IPS DF 6.9 (cell line): Measurements from ENCODE around the gene MYCN.

ENCODE experiments used
- DNase-seq: peaks from one replicate; pipeline ENCODE4 v3.0.0-alpha.2; 2013; ENCODE audit warnings: low read depth, low spot score
- H3K27ac ChIP-seq: one replicate; pipeline ENCODE4 v1.5.1; 2013; ENCODE audit warnings: low read length, control low read depth
- H3K27me3 ChIP-seq: 2 replicates; pipeline ENCODE4 v1.6.1; 2013; ENCODE audit warnings: mild to moderate bottlenecking, low read length; ENCODE audit not compliant: control insufficient read depth, insufficient read depth
- H3K36me3 ChIP-seq: 2 replicates; pipeline ENCODE4 v1.6.1; 2013; ENCODE audit warnings: low read length; ENCODE audit not compliant: control insufficient read depth, insufficient read depth
- H3K4me1 ChIP-seq: 2 replicates; pipeline ENCODE4 v1.6.1; 2013; ENCODE audit warnings: low read length; ENCODE audit not compliant: control insufficient read depth, insufficient read depth
- H3K4me3 ChIP-seq: 2 replicates; pipeline ENCODE4 v1.5.1; 2013; ENCODE audit warnings: mild to moderate bottlenecking, low read length
- H3K9me3 ChIP-seq: 2 replicates; pipeline ENCODE4 v1.6.1; 2013; ENCODE audit warnings: low read length, inconsistent platforms; ENCODE audit not compliant: control insufficient read depth, insufficient read depth
- WGBS: extraction: QIAGEN DNeasy Blood & Tissue Kit; methylation state at CpG from one replicate; pipeline ENCODE4 v1.1.7; 2013; ENCODE audit warnings: mixed read lengths, missing lambda C conversion rate; ENCODE audit not compliant: insufficient read length, insufficient coverage; 5-methylcytosine and 5-hydroxymethylcytosine counted together

The MYCN gene

GRCh38 chr2:15991231-15991630 lies 50.9 kb downstream of the MYCN start:
- Histone ChIP-seq H3K36me3 (no peaks in the 10 kb centered on the region), H3K27me3 (no peaks in the 10 kb centered on the region), H3K4me3 (no peak overlapping the region), H3K9me3 (no peaks in the 10 kb centered on the region), H3K4me1 (peaks cover 2% of the 10 kb centered on the region; the same call in 1 of the 2 replicates), H3K27ac (no peak overlapping the region)
- DNase-seq: no peak
- WGBS: no CpG with 5 or more reads among the region's 3 CpGs

GRCh38 chr2:15992457-15993231 lies 52.3 kb downstream of the MYCN start:
- no peak for DNase-seq
- Histone ChIP-seq H3K36me3 (no peaks in the 10 kb centered on the region), H3K4me3 (no peak overlapping the region), H3K9me3 (no peaks in the 10 kb centered on the region), H3K27ac (no peak overlapping the region), H3K27me3 (no peaks in the 10 kb centered on the region), H3K4me1 (peaks cover 2% of the 10 kb centered on the region; the same call in 1 of the 2 replicates)
- WGBS: no CpG with 5 or more reads among the region's 10 CpGs

GRCh38 chr2:15993232-15993610 lies 52.9 kb downstream of the MYCN start:
- no CpG with 5 or more reads among the region's 6 CpGs for WGBS
- no peak for DNase-seq
- Histone ChIP-seq H3K27ac (no peak overlapping the region), H3K36me3 (no peaks in the 10 kb centered on the region), H3K9me3 (no peaks in the 10 kb centered on the region), H3K4me1 (peaks cover 2% of the 10 kb centered on the region; the same call in 1 of the 2 replicates), H3K27me3 (no peaks in the 10 kb centered on the region), H3K4me3 (no peak overlapping the region)

- H3K27me3 ChIP-seq: no peaks in the 10 kb centered on the region
- H3K9me3 ChIP-seq: no peaks in the 10 kb centered on the region
- WGBS: no CpG with 5 or more reads among the region's 7 CpGs
Observed at GRCh38 chr2:15993666-15994065, 53.3 kb downstream of the MYCN start.

GRCh38 chr2:15995603-15996002 lies 55.3 kb downstream of the MYCN start:
- no peak overlapping the region for H3K4me3 ChIP-seq

More at GRCh38 chr2:15993666-15994065, 53.3 kb downstream of the MYCN start:
- Histone ChIP-seq H3K36me3 (no peaks in the 10 kb centered on the region), H3K4me3 (no peak overlapping the region), H3K4me1 (peaks cover 2% of the 10 kb centered on the region; the same call in 1 of the 2 replicates), H3K27ac (no peak overlapping the region)
- no peak for DNase-seq

More at GRCh38 chr2:15995603-15996002, 55.3 kb downstream of the MYCN start:
- no peaks in the 10 kb centered on the region for H3K36me3 ChIP-seq
- H3K4me1 ChIP-seq: peaks cover 2% of the 10 kb centered on the region; the same call in 1 of the 2 replicates
- no peaks in the 10 kb centered on the region for H3K9me3 ChIP-seq
- no peak overlapping the region for H3K27ac ChIP-seq
- no CpG with 5 or more reads among the region's 3 CpGs for WGBS
- DNase-seq: no peak
- no peaks in the 10 kb centered on the region for H3K27me3 ChIP-seq
